ENCODE data around the gene KIF2A. TPM values are rescaled to one million over a fixed set of nuclear protein-coding genes. Genes with fewer than 3 reads are reported as not detected.
A peak's percentile ranks its signal among the peaks of the same experiment; 100 is the strongest.

KIF2A gene
- total and polyA plus RNA-seq, 2 of the 13 experiments (the other 11 are each of a cell fraction or from before 2014, with no cell fraction given) = 8.5 to 19.2 TPM

DNA sequence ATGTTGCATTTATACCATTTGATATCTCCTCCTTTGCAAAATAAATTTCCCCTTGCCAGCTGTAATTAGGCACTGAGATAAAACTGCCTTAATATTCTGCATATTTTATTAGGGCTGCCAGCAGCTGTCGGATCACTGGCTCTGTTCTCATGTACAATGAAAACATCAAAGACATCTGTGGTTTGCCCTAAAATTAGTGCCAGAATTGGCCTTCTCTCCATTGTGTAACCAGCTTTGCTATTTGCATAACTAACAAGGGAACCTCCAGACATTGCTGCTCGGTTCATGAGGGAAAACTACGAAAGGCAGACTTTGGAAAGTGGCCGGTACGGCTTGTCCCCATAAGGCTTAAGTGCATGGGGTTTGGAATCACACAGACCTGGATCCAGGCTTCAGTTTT, 45.5 kb upstream of the KIF2A start:
- CTCF ChIA-PET (ENCODE audit: low intra/inter-chr PET ratio, low total read pairs) = no interaction called here
- Histone ChIP-seq H3K4me2 (ENCODE audit: low read depth, low read length) (no peak overlapping the region), H3K4me3 (replicated peaks in 1 of 3; ENCODE audit: insufficient read depth in 1 of 3, low read depth in 2 of 3, low read length in 3 of 3) (no peak overlapping the region), H3K79me2 (ENCODE audit: insufficient read depth, low read length) (no peaks in the 10 kb centered on the region), H3K4me1 (ENCODE audit: insufficient read depth, low read length) (no peaks in the 10 kb centered on the region), H3K9ac (ENCODE audit: insufficient read depth, low read depth, low read length) (no peak overlapping the region), H3K27me3 (ENCODE audit: control insufficient read depth in 1 of 2, insufficient read depth in 2 of 2, low read length in 2 of 2) (peaks cover 0 to 3% of the 10 kb centered on the region in 2 experiments; a peak in 3 of 5 replicates), H2AFZ (ENCODE audit: low read length) (no peak overlapping the region), H4K20me1 (ENCODE audit: insufficient read depth, low read length) (no peaks in the 10 kb centered on the region), H3K36me3 (replicated peaks in 1 of 2; ENCODE audit: control insufficient read depth in 1 of 2, insufficient read depth in 2 of 2, low read length in 2 of 2) (no peaks in the 10 kb centered on the region), H3K27ac (ENCODE audit: extremely low read length, insufficient read depth, low read length) (no peak overlapping the region), H3K9me3 (ENCODE audit: low read length) (no peaks in the 10 kb centered on the region)
- WGBS (ENCODE audit: low lambda C conversion rate) = 2% methylated on average over 5 of the region's 5 CpGs
- no peak for TF ChIP-seq ZNF577 (CRISPR knock-in tag; IDR thresholded peaks at IDR 0.05; ENCODE audit: borderline replicate concordance, low read depth)
- ATAC-seq = no peak
- no peak for FAIRE-seq
- no peak for DNase-seq (ENCODE audit: low spot score)
- in situ Hi-C loops (cut with HindIII; ENCODE audit: extremely low pct_ligation_motif_present, low pct_unique_long_range_greater_than_20kb) (no loop called here), intact Hi-C loops (cut with micrococcal nuclease; ENCODE audit: unreplicated experiment) (no loop called here)
- BruUV-seq (replicated peaks) = no TSS peak
- POLR2A ChIA-PET = no interaction called here

- Histone ChIP-seq H3K4me1 (ENCODE audit: insufficient read depth, low read length) (no peaks in the 10 kb centered on the region), H3K9me3 (ENCODE audit: low read length) (no peaks in the 10 kb centered on the region), H3K27ac (ENCODE audit: extremely low read length, insufficient read depth, low read length) (no peak overlapping the region), H4K20me1 (ENCODE audit: insufficient read depth, low read length) (no peaks in the 10 kb centered on the region), H3K79me2 (ENCODE audit: insufficient read depth, low read length) (no peaks in the 10 kb centered on the region), H3K9ac (ENCODE audit: insufficient read depth, low read depth, low read length) (no peak overlapping the region), H3K36me3 (replicated peaks in 1 of 2; ENCODE audit: control insufficient read depth in 1 of 2, insufficient read depth in 2 of 2, low read length in 2 of 2) (no peaks in the 10 kb centered on the region), H3K27me3 (ENCODE audit: control insufficient read depth in 1 of 2, insufficient read depth in 2 of 2, low read length in 2 of 2) (peaks cover 0 to 3% of the 10 kb centered on the region in 2 experiments; a peak in 2 of 5 replicates), H3K4me3 (replicated peaks in 1 of 3; ENCODE audit: insufficient read depth in 1 of 3, low read depth in 2 of 3, low read length in 3 of 3) (no peak overlapping the region), H2AFZ (ENCODE audit: low read length) (no peak overlapping the region), H3K4me2 (ENCODE audit: low read depth, low read length) (no peak overlapping the region)
- ATAC-seq (peak; percentile 85), DNase-seq (ENCODE audit: low spot score) (peak; percentile 5), FAIRE-seq (no peak)
- CTCF ChIA-PET (ENCODE audit: low intra/inter-chr PET ratio, low total read pairs) = no interaction called here
- POLR2A ChIA-PET = no interaction called here
- intact Hi-C loops (cut with micrococcal nuclease; ENCODE audit: unreplicated experiment) (no loop called here), in situ Hi-C loops (cut with HindIII; ENCODE audit: extremely low pct_ligation_motif_present, low pct_unique_long_range_greater_than_20kb) (no loop called here)
- no TSS peak for BruUV-seq (replicated peaks)
- TF ChIP-seq, protein P1, sequence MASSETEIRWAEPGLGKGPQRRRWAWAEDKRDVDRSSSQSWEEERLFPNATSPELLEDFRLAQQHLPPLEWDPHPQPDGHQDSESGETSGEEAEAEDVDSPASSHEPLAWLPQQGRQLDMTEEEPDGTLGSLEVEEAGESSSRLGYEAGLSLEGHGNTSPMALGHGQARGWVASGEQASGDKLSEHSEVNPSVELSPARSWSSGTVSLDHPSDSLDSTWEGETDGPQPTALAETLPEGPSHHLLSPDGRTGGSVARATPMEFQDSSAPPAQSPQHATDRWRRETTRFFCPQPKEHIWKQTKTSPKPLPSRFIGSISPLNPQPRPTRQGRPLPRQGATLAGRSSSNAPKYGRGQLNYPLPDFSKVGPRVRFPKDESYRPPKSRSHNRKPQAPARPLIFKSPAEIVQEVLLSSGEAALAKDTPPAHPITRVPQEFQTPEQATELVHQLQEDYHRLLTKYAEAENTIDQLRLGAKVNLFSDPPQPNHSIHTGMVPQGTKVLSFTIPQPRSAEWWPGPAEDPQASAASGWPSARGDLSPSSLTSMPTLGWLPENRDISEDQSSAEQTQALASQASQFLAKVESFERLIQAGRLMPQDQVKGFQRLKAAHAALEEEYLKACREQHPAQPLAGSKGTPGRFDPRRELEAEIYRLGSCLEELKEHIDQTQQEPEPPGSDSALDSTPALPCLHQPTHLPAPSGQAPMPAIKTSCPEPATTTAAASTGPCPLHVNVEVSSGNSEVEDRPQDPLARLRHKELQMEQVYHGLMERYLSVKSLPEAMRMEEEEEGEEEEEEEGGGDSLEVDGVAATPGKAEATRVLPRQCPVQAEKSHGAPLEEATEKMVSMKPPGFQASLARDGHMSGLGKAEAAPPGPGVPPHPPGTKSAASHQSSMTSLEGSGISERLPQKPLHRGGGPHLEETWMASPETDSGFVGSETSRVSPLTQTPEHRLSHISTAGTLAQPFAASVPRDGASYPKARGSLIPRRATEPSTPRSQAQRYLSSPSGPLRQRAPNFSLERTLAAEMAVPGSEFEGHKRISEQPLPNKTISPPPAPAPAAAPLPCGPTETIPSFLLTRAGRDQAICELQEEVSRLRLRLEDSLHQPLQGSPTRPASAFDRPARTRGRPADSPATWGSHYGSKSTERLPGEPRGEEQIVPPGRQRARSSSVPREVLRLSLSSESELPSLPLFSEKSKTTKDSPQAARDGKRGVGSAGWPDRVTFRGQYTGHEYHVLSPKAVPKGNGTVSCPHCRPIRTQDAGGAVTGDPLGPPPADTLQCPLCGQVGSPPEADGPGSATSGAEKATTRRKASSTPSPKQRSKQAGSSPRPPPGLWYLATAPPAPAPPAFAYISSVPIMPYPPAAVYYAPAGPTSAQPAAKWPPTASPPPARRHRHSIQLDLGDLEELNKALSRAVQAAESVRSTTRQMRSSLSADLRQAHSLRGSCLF (CRISPR knock-in tag; IDR thresholded peaks at IDR 0.05; ENCODE audit: borderline replicate concordance) = no peak
- TF ChIP-seq ZBTB7B (CRISPR knock-in tag; IDR thresholded peaks at IDR 0.05) (no peak), FOXP1 (IDR thresholded peaks at IDR 0.05) (no peak), FOXP1 (CRISPR knock-in tag; IDR thresholded peaks at IDR 0.05) (0 out of 2 replicates have a peak, but pooled peaks have one; percentile 10), PLSCR1 (CRISPR knock-in tag; IDR thresholded peaks at IDR 0.05; ENCODE audit: borderline replicate concordance) (no peak), GPN1 (CRISPR knock-in tag; IDR thresholded peaks at IDR 0.05; ENCODE audit: borderline replicate concordance) (no peak)
- TF ChIP-seq, protein P2, sequence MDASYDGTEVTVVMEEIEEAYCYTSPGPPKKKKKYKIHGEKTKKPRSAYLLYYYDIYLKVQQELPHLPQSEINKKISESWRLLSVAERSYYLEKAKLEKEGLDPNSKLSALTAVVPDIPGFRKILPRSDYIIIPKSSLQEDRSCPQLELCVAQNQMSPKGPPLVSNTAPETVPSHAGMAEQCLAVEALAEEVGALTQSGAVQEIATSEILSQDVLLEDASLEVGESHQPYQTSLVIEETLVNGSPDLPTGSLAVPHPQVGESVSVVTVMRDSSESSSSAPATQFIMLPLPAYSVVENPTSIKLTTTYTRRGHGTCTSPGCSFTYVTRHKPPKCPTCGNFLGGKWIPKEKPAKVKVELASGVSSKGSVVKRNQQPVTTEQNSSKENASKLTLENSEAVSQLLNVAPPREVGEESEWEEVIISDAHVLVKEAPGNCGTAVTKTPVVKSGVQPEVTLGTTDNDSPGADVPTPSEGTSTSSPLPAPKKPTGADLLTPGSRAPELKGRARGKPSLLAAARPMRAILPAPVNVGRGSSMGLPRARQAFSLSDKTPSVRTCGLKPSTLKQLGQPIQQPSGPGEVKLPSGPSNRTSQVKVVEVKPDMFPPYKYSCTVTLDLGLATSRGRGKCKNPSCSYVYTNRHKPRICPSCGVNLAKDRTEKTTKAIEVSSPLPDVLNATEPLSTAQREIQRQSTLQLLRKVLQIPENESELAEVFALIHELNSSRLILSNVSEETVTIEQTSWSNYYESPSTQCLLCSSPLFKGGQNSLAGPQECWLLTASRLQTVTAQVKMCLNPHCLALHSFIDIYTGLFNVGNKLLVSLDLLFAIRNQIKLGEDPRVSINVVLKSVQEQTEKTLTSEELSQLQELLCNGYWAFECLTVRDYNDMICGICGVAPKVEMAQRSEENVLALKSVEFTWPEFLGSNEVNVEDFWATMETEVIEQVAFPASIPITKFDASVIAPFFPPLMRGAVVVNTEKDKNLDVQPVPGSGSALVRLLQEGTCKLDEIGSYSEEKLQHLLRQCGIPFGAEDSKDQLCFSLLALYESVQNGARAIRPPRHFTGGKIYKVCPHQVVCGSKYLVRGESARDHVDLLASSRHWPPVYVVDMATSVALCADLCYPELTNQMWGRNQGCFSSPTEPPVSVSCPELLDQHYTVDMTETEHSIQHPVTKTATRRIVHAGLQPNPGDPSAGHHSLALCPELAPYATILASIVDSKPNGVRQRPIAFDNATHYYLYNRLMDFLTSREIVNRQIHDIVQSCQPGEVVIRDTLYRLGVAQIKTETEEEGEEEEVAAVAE (CRISPR knock-in tag; IDR thresholded peaks at IDR 0.05; ENCODE audit: borderline replicate concordance) = no peak
Measured at GRCh38 chr5:62263401-62263800, 42.6 kb upstream of the KIF2A start.
